EH (cell line): ENCODE data around the gene TAX1BP3.
"Not testable (repeated sequence)": the region's sequence is repeated elsewhere in the genome, so short reads cannot be mapped to it uniquely, and the experiment has no call there.

Experiments
- DNase-seq: peaks from one replicate; pipeline ENCODE4 v3.0.0-alpha.2; 2015; ENCODE audit warnings: low read depth

TAX1BP3 gene, protein sequence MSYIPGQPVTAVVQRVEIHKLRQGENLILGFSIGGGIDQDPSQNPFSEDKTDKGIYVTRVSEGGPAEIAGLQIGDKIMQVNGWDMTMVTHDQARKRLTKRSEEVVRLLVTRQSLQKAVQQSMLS

DNA sequence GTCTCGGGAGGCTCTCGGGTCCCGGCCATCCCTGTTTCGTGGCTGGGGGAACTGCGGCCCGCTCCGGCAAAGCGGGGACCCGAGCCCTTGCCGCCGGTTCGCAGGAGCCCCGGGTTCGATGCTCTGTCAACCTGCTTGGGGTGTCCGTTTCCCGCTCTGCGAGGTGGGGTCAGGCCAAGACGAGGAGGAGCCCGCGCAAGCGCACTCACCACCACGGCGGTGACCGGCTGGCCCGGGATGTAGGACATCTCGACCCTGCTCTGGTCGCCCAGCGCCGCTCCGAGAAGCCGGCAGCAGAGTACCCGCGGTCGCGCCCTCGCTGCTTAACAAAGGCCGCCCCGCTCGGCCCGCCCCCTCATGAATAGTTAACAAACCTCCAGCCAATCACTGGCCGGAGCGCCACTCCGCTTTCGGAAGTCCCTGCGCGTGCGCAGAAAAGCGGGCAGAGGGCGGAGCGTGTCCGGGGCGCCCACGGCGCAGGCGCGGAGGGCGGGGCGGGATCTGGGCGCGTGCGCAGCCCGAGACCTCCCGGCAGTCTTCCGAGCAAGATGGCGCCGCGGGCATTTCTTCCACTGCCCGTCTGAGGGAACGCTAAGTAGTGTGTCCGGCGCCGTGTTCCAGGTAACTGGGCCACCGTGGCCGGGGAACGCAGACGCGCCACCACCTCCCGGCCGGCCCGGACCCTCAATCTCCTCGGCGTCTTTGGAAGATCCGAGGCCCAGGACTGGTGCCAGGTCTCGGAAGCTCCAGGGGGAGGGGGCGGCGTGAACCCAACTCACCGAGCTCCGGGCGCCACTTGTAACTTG, at the start of gene TAX1BP3, which contains the start of gene EMC6:
Gene TAX1BP3 (minus strand): TSS at position 300 of the 806 bp plus-strand sequence. CDS start 52 bp downstream, at position 248.
Gene EMC6 (plus strand): TSS at position 534 of the 806 bp plus-strand sequence. CDS start 335 bp downstream, outside the sequence.
- DNase-seq: peak; percentile 98

GRCh38 chr17:3715296-3715695, 46.9 kb upstream of the TAX1BP3 start:
- no peak for DNase-seq

DNA sequence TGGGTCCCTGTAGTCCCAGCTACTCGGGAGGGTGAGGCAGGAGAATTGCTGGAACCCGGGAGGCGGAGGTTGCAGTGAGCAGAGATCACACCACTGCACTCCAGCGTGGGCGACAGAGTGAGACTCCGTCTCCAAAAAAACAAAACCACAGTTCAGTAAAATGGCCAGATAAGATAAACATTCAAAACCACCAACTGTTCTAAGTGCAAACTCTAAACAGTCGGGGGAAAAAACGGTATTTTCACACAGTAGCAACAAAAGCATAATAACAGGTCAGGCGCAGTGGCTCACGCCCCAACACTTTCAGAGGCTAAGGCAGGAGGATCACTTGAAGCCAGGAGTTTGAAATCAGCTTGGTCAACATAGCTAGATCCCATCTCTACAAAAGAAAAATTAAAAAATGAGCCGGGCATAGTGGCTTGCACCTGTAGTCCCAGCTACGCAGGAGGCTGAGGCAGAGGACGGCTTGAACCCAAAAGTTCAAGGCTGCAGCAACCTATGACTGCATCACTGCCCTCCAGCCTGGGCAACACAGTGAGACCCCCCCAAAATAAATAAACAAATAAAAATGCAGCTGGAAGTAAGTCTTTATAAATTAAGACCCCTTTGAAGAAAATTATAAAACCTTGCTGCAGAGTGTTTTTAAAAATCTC, 44.6 kb upstream of the TAX1BP3 start:
- no peak for DNase-seq

DNA sequence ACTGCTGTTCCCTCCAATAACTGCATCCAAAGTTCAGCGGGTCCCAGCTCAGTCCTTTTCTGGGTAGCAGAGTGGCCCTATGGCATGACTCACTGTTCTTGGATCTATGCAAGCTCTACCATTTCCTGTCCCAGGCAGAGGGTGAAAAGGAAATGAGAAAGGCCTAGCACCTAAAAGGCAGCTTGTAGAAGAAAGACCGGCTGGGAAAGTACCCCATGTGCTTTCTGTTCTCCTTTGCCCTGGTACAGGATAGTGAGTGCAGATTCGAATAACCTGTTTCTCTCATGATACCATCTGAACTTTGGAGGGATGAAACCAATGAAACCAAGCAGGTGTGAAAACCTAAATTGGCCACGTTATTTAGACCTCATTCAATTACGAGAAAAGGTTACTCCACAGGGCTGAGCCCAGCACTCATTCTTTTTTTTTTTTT, 42.6 kb upstream of the TAX1BP3 start:
- DNase-seq: peak; percentile 75

GRCh38 chr17:3708366-3708765, 40.0 kb upstream of the TAX1BP3 start:
- no peak for DNase-seq

DNA sequence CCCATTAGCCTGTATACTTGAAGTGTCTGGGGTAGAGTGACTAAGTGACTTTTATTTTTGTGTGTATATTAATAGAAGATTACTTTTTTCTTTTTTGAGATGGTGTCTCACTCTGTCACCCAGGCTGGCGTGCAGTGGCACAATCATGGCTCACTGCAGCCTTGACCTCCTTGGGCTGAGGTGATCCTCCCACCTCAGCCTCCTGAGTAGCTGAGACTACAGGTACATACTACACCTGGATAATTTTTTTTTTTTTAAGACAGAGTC, 37.3 kb upstream of the TAX1BP3 start:
- DNase-seq: not testable (repeated sequence)

DNA sequence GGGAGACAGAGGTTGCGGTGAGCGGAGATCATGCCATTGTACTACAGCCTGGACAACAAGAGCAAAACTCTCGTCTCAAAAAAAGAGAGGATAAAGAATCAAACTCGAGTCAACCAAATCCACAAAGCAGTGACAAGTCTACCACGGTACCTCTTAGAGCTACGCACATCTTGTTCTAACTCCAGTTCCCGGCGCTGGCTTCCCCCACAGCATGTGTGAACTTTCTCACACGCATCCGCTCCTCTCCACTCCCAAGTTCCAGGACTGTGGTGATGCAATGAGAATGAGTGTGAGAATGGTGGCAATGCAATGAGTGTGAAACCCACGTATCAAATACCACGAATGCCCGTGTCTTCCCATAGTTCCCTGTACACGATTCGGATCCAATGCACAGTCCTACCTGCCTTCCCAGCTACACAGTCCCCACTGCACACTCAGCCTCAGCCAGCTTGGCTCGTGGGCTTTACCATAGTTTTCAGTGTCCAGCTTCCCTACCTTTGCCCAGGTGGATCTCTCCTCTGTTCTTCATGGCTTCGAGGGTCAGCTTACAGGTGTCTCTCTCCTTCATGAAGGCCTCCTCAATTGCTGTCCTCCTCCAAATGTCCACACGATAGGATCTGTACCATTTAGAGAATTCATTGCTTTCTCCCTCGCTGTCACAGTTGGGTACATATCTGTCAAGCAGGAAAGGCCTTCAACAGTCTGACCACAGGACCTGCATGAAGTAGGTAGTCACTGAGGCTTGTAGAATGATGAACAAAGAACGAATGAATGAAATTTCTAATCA, 36.7 kb upstream of the TAX1BP3 start:
- no peak for DNase-seq

- not testable (repeated sequence) for DNase-seq
Observed at GRCh38 chr17:3702041-3702539, 33.7 kb upstream of the TAX1BP3 start.

GRCh38 chr17:3699951-3700350, 31.6 kb upstream of the TAX1BP3 start:
- no peak for DNase-seq

DNA sequence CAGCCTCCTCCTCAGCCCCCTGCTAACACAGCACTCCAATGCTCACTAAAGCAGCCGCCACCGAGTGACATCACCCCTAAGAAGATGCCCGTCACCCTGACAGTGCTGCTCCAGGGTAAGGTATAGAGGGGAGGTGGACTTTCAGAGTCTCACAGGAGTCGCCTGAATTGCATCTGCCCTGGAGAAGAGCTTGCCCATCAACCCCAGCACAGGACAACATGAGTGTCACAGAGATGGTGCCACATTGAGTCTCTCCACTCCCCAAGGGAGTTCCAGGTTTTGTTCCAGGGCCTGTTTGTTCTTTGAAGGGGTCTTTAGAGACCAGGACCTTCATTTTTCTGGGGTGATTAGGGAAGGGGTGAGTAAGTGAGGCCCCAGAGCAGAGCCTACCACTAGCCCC, 29.8 kb upstream of the TAX1BP3 start:
- DNase-seq: no peak

DNA sequence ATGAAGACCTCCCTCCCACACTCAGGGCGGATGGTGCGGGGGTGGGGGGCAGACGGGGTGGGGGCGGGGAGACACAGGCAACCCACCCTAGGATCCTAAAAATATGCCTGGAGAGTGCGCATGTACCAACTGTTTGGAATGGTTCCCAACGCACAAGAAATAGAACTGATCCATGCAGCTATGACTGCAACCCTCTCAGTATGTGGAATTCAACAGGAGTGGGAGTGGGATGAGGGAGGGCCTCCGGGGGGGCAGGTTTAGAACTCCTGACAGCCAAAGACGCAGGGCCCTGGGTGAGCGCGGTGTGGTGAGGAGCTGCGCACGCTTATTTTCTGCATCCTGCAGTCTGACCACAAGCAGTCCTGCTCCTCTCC, 28.7 kb upstream of the TAX1BP3 start:
- no peak for DNase-seq

- DNase-seq: peak; percentile 25
Observed at GRCh38 chr17:3695723-3696411, 27.5 kb upstream of the TAX1BP3 start, which contains the start of gene P2RX5. Gene P2RX5, minus strand, starts transcription at chr17:3696155. Its CDS starts 150 bp downstream, at chr17:3696005.

GRCh38 chr17:3695129-3695722, 26.8 kb upstream of the TAX1BP3 start:
- peak; percentile 44 for DNase-seq

DNA sequence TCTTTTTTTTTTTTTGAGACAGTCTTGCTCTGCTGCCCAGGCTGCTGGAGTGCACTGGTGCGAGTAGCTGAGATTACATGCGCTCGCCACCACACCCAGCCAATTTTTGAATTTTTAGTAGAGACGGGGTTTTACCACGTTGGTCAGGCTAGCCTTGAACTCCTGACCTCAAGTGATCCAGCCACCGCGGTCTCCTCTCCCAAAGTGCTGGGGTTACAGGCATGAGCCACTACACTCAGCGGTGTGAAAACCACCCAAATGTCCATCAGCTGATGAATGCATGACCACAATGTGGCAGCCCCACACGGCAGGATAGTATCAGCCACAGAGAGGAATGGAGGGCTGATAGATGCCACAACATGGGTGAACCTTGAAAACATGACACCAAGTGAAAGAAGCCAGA, 25.5 kb upstream of the TAX1BP3 start:
- no peak for DNase-seq

GRCh38 chr17:3693141-3693540, 24.8 kb upstream of the TAX1BP3 start:
- DNase-seq: no peak

- no peak for DNase-seq
Observed at GRCh38 chr17:3692346-3692745, 24.0 kb upstream of the TAX1BP3 start.

DNA sequence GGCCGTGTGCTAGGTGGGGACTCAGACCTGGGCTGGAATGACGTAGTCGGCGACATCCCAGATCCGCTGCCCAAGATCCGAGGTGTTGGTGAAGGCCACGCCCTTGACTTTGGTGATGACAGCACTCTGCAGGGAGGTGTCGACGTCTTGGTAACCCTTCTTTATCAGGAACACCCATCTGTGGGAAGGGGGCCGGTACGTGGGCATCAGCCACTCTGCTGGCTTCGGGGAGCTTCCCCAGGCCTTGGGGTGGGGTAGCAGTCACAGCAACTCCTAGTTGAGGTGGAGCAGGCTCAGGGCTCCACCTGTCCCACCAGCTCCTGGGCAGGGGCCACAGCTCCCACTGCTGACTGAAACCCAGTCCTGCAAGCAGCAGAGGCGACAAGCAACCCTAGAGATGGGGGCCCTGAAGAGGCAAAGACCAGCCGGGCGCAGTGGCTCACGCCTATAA, 23.3 kb upstream of the TAX1BP3 start:
- no peak for DNase-seq

DNA sequence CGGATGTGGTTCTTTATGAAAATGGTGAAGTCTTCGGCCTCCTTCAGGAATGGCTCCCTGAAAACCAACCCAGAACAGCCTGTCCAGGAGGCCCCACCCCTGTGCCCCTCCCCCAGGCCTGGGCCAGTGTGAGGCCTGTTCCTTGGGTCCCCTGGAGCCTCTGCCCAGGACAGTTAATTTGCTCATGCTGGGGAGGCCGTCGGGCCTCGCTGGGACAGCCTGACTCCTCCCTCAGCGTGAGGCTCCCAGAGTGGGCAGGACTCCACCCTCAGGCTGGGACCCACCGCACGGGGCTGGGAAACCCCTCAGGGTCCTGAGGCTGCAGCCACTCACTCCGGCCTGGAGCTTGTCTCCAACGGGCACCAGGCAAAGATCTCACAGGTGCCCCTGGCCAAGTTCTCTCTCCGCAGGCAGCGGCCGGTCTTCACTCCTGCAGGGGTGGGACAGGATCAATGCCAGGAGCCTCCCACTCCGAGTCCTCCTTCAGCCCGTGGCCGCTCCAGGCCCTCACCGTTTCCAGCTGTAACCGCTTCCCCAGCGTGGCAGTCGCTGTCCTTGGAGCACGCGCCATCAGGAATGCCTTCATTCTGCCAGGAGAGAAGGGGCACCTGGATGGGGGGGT, 21.8 kb upstream of the TAX1BP3 start:
- DNase-seq: no peak

- no peak for DNase-seq
Observed at GRCh38 chr17:3689262-3690093, 21.1 kb upstream of the TAX1BP3 start.

DNA sequence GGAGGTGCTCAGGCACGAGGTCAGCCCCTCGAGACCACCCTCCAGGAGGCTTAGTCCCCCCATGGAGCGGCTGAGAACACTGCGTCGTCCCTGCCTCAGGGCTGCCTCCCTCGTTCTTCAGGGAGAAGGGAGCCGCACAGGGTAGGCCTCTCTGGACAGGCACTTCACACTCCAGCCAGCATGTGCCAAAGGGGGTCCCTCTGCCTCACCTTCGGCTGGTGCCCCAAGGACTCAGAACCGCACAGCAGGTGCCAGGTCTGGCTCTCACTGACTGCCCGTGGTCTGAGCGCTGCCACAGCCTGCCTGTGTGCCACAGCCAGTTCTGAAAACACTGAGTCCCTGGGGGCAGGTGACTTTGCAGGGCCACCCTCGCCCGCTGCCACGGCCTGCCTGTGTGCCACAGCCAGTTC, 20.5 kb upstream of the TAX1BP3 start:
- no peak for DNase-seq
